Fibroblast of lung (primary cell): ENCODE results near the gene AGAP1.

Source experiments
- EZH2 ChIP-seq: IDR thresholded peaks from 2 replicates; pipeline ENCODE4 v1.5.1; 2012; ENCODE audit warnings: low read length, control low read depth, mild to moderate bottlenecking; ENCODE audit errors: missing control alignments
- TF ChIP-seq, protein P1 (sequence below), 2 donors: IDR thresholded peaks in 1 of 2; conservative IDR thresholded peaks in 1 of 2; 1 replicate in 1 of 2; 2 replicates in 1 of 2; pipeline ENCODE4 v1.5.1; 2011 to 2012; ENCODE audit warnings: low read length in 2 of 2, control low read depth in 1 of 2, inconsistent platforms in 1 of 2, low read depth in 1 of 2, mild to moderate bottlenecking in 1 of 2

- TF ChIP-seq, protein P1, sequence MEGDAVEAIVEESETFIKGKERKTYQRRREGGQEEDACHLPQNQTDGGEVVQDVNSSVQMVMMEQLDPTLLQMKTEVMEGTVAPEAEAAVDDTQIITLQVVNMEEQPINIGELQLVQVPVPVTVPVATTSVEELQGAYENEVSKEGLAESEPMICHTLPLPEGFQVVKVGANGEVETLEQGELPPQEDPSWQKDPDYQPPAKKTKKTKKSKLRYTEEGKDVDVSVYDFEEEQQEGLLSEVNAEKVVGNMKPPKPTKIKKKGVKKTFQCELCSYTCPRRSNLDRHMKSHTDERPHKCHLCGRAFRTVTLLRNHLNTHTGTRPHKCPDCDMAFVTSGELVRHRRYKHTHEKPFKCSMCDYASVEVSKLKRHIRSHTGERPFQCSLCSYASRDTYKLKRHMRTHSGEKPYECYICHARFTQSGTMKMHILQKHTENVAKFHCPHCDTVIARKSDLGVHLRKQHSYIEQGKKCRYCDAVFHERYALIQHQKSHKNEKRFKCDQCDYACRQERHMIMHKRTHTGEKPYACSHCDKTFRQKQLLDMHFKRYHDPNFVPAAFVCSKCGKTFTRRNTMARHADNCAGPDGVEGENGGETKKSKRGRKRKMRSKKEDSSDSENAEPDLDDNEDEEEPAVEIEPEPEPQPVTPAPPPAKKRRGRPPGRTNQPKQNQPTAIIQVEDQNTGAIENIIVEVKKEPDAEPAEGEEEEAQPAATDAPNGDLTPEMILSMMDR (conservative IDR thresholded peaks at IDR 0.05 in 1 of 2, IDR thresholded peaks at IDR 0.05 in 1 of 2; ENCODE audit: low read depth in 1 of 2, low read length in 2 of 2): no peak
- no peak for TF ChIP-seq EZH2
Measured at GRCh38 chr2:236125541-236125940, 631.7 kb downstream of the AGAP1 start.
